CD4-positive, alpha-beta memory T cell (primary cell): ENCODE results near the gene COG2. TPM values are rescaled to one million over a fixed set of nuclear protein-coding genes. Genes with fewer than 3 reads are reported as not detected.

Source experiments
- CTCF ChIA-PET: fragments of 350-600 bp; sonication (Branson Sonifier 250); formaldehyde crosslinking; loops from one replicate; lab custom pipeline; 2021; ENCODE audit warnings: inconsistent platforms; ENCODE audit not compliant: partially characterized antibody; lab: Charles Lee
- POLR2A ChIA-PET: fragments of 350-600 bp; sonication (Branson Sonifier 250); formaldehyde crosslinking; loops from one replicate; lab custom pipeline; 2021; ENCODE audit not compliant: partially characterized antibody; lab: Charles Lee
- DNase-seq, 5 donors: peaks; one replicate each; pipeline versions ENCODE4 v3.0.0 to v3.0.0-alpha.2; 2020 to 2022; ENCODE audit warnings: mixed read lengths in 1 of 5
- H3K27ac ChIP-seq: one replicate; pipeline ENCODE4 v1.7.0; 2013; ENCODE audit warnings: low read depth, low read length
- H3K27me3 ChIP-seq: 2 replicates; pipeline ENCODE4 v1.7.0; 2013; ENCODE audit warnings: mild to moderate bottlenecking, low read length, moderate library complexity; ENCODE audit not compliant: insufficient read depth
- H3K36me3 ChIP-seq: 2 replicates; pipeline ENCODE4 v1.7.0; 2013; ENCODE audit warnings: mild to moderate bottlenecking, low read length, moderate library complexity; ENCODE audit not compliant: insufficient read depth
- H3K4me1 ChIP-seq: 2 replicates; pipeline ENCODE4 v1.7.0; 2013; ENCODE audit warnings: mild to moderate bottlenecking, low read length, moderate library complexity; ENCODE audit not compliant: insufficient read depth
- H3K4me3 ChIP-seq, 2 donors: one replicate each; pipeline ENCODE4 v1.7.0; 2013; ENCODE audit warnings: low read length in 2 of 2, mild to moderate bottlenecking in 1 of 2
- H3K9me3 ChIP-seq, 2 donors: one replicate each; pipeline ENCODE4 v1.7.0; 2013; ENCODE audit warnings: low read length in 2 of 2, control low read depth in 1 of 2; ENCODE audit not compliant: control insufficient read depth in 1 of 2
- H3K27ac Mint-ChIP-seq, 7 donors: one replicate each; pipeline ENCODE4 v1.8.0; 2020 to 2021; ENCODE audit warnings: mixed read lengths in 7 of 7, mild to moderate bottlenecking in 6 of 7, inconsistent platforms in 3 of 7, moderate library complexity in 3 of 7
- H3K27me3 Mint-ChIP-seq, 2 donors: one replicate each; pipeline ENCODE4 v1.8.0; 2020 to 2021; ENCODE audit warnings: mixed read lengths in 2 of 2
- H3K36me3 Mint-ChIP-seq, 2 donors: one replicate each; pipeline ENCODE4 v1.8.0; 2020 to 2021; ENCODE audit warnings: mixed read lengths in 2 of 2, inconsistent platforms in 1 of 2, mild to moderate bottlenecking in 1 of 2
- H3K4me1 Mint-ChIP-seq, 4 donors: one replicate each; pipeline ENCODE4 v1.8.0; 2020 to 2021; ENCODE audit warnings: mixed read lengths in 4 of 4, mild to moderate bottlenecking in 1 of 4
- H3K4me3 Mint-ChIP-seq, 8 donors: one replicate each; pipeline ENCODE4 v1.8.0; 2020 to 2021; ENCODE audit warnings: mixed read lengths in 8 of 8, mild to moderate bottlenecking in 7 of 8, moderate library complexity in 6 of 8, inconsistent platforms in 3 of 8
- H3K9me3 Mint-ChIP-seq, 8 donors: one replicate each; pipeline ENCODE4 v1.8.0; 2020 to 2021; ENCODE audit warnings: mixed read lengths in 8 of 8, mild to moderate bottlenecking in 5 of 8, inconsistent platforms in 3 of 8, moderate library complexity in 1 of 8
- intact Hi-C: fragments of 100-400 bp; cut with micrococcal nuclease; formaldehyde crosslinking; loops from one replicate; pipeline ENCODE4 v1.15.1; 2023
- polyA plus RNA-seq, 2 donors: library from polyadenylated mRNA; unstranded; fragments of 300-500 nt; fragmentation: Illumina TruSeq; gene quantifications; one replicate each; pipeline ENCODE4 v1.2.3, GENCODE V29; 2021
- total RNA-seq, 2 experiments: library from RNA; stranded (reverse); gene quantifications; one replicate each; pipeline ENCODE4 v1.2.3, GENCODE V29; 2021

The COG2 gene
- total and polyA plus RNA-seq, 4 experiments from 2014 or later: 28.8 to 44.6 (median 36.1) TPM

GRCh38 chr1:230639714-230640209 is 2.5 kb upstream of the COG2 start:
- H3K27me3 Mint-ChIP-seq: peaks cover 13 to 30% of the 10 kb centered on the region in 2 donors
- no peak for DNase-seq
- no peaks in the 10 kb centered on the region for H3K9me3 ChIP-seq
- H3K4me1 Mint-ChIP-seq: peaks cover 22 to 32% (median 27%) of the 10 kb centered on the region in 4 donors
- H3K36me3 ChIP-seq: no peaks in the 10 kb centered on the region
- no peak overlapping the region for H3K4me3 ChIP-seq
- no peaks in the 10 kb centered on the region for H3K27me3 ChIP-seq
- intact Hi-C loops: no loop called here
- ChIA-PET POLR2A (no interaction called here), CTCF (no interaction called here)
- H3K36me3 Mint-ChIP-seq: peaks cover 0 to 5% of the 10 kb centered on the region in 2 donors
- no peak overlapping the region for H3K27ac Mint-ChIP-seq
- H3K4me1 ChIP-seq: peaks cover 28% of the 10 kb centered on the region
- H3K4me3 Mint-ChIP-seq: peak overlapping the region in 1 of 8 donors; percentile 34
- H3K27ac ChIP-seq: no peak overlapping the region
- H3K9me3 Mint-ChIP-seq: no peaks in the 10 kb centered on the region

GRCh38 chr1:230641346-230641745 is 935 bp upstream of the COG2 start:
- Histone ChIP-seq H3K27ac (no peak overlapping the region), H3K9me3 (no peaks in the 10 kb centered on the region), H3K36me3 (no peaks in the 10 kb centered on the region), H3K4me1 (peaks cover 35% of the 10 kb centered on the region), H3K27me3 (no peaks in the 10 kb centered on the region), H3K4me3 (no peak overlapping the region)
- DNase-seq: no peak
- peaks cover 9 to 26% of the 10 kb centered on the region in 2 donors for H3K27me3 Mint-ChIP-seq
- POLR2A ChIA-PET: no interaction called here
- H3K4me1 Mint-ChIP-seq: peaks cover 29 to 46% (median 38%) of the 10 kb centered on the region in 4 donors
- intact Hi-C loops: no loop called here
- CTCF ChIA-PET: interaction anchor here (0.9 to 1.4 kb wide), 2 partner anchors 19 to 338 kb away, joined by 3 to 4 read pairs; no protein-coding TSS in a partner anchor
- peak overlapping the region in 3 of 7 donors; percentile 18 to 77 (median 62) for H3K27ac Mint-ChIP-seq
- H3K36me3 Mint-ChIP-seq: peaks cover 4 to 11% of the 10 kb centered on the region in 2 donors
- no peaks in the 10 kb centered on the region for H3K9me3 Mint-ChIP-seq
- H3K4me3 Mint-ChIP-seq: peak overlapping the region in 7 of 8 donors; percentile 9 to 57 (median 25)

GRCh38 chr1:230641900-230642262 is 400 bp upstream of the COG2 start:
- H3K36me3 Mint-ChIP-seq: peaks cover 8 to 15% of the 10 kb centered on the region in 2 donors
- no peaks in the 10 kb centered on the region for H3K36me3 ChIP-seq
- CTCF ChIA-PET: interaction anchor here (0.6 to 1.4 kb wide), 4 partner anchors 9 to 337 kb away, joined by 3 to 4 read pairs (median 3); no protein-coding TSS in a partner anchor

GRCh38 chr1:230643908-230644307 is 1.6 kb downstream of the COG2 start:
- POLR2A ChIA-PET: interaction anchor here (1.9 kb wide), 1 partner anchor 335 kb away, joined by 4 read pairs; the partner anchor contains the start of genes ARV1 and TTC13
- Mint-ChIP-seq H3K27me3 (peaks cover 3 to 7% of the 10 kb centered on the region in 2 donors), H3K4me1 (peaks cover 45 to 69% (median 58%) of the 10 kb centered on the region in 4 donors), H3K9me3 (no peaks in the 10 kb centered on the region), H3K4me3 (peak overlapping the region in 7 of 8 donors; percentile 93 to 100 (median 99)), H3K27ac (peak overlapping the region in 2 of 7 donors; percentile 55 to 77), H3K36me3 (peaks cover 9 to 24% of the 10 kb centered on the region in 2 donors)
- no peaks in the 10 kb centered on the region for H3K27me3 ChIP-seq
- no peaks in the 10 kb centered on the region for H3K9me3 ChIP-seq
- H3K27ac ChIP-seq: no peak overlapping the region
- CTCF ChIA-PET: interaction anchor here (1.0 to 1.1 kb wide), 3 partner anchors 564 to 1020 kb away, joined by 3 to 4 read pairs (median 3); no protein-coding TSS in a partner anchor
- no peak for DNase-seq
- no peaks in the 10 kb centered on the region for H3K36me3 ChIP-seq
- H3K4me1 ChIP-seq: peaks cover 55% of the 10 kb centered on the region
- H3K4me3 ChIP-seq: no peak overlapping the region
- intact Hi-C loops: loop anchor here (2.0 kb wide), 2 partner anchors 17 to 1017 kb away; partner anchors contain the start of genes TAF5L and URB2

More at GRCh38 chr1:230641900-230642262, 400 bp upstream of the COG2 start:
- DNase-seq: peak in 2 of 5 donors; percentile 4 to 41
- intact Hi-C loops: loop anchor here (1.0 to 2.0 kb wide), 6 partner anchors 226 to 1015 kb away; partner anchors contain the start of genes ARV1, C1orf198, FAM89A and GNPAT
- Histone ChIP-seq H3K4me3 (peak overlapping the region in 1 of 2 donors; percentile 85), H3K27me3 (no peaks in the 10 kb centered on the region), H3K4me1 (peaks cover 39% of the 10 kb centered on the region), H3K9me3 (no peaks in the 10 kb centered on the region), H3K27ac (no peak overlapping the region)
- Mint-ChIP-seq H3K4me1 (peaks cover 33 to 51% (median 42%) of the 10 kb centered on the region in 4 donors), H3K27ac (peak overlapping the region in 4 of 7 donors; percentile 50 to 77 (median 60)), H3K27me3 (peaks cover 6 to 22% of the 10 kb centered on the region in 2 donors), H3K9me3 (no peaks in the 10 kb centered on the region), H3K4me3 (peak overlapping the region; percentile 78 to 100 (median 88))
- POLR2A ChIA-PET: interaction anchor here (1.0 kb wide), 1 partner anchor 398 kb away, joined by 3 read pairs; the partner anchor contains the start of gene FAM89A

- Histone ChIP-seq H3K27ac (no peak overlapping the region), H3K4me1 (peaks cover 49% of the 10 kb centered on the region), H3K9me3 (no peaks in the 10 kb centered on the region), H3K27me3 (no peaks in the 10 kb centered on the region), H3K4me3 (no peak overlapping the region), H3K36me3 (no peaks in the 10 kb centered on the region)
- no peaks in the 10 kb centered on the region for H3K9me3 Mint-ChIP-seq
- H3K4me3 Mint-ChIP-seq: peak overlapping the region in 3 of 8 donors; percentile 5 to 69 (median 9)
- H3K27me3 Mint-ChIP-seq: no peaks in the 10 kb centered on the region
- DNase-seq: no peak
- H3K27ac Mint-ChIP-seq: no peak overlapping the region
- POLR2A ChIA-PET: no interaction called here
- intact Hi-C loops: no loop called here
- CTCF ChIA-PET: no interaction called here
- H3K4me1 Mint-ChIP-seq: peaks cover 61 to 91% (median 74%) of the 10 kb centered on the region in 4 donors
- H3K36me3 Mint-ChIP-seq: peaks cover 19 to 27% of the 10 kb centered on the region in 2 donors
Measured at GRCh38 chr1:230646710-230647302, 4.5 kb downstream of the COG2 start.

GRCh38 chr1:230647321-230647720 is 5.0 kb downstream of the COG2 start:
- H3K27me3 ChIP-seq: no peaks in the 10 kb centered on the region
- H3K27me3 Mint-ChIP-seq: no peaks in the 10 kb centered on the region
- peak overlapping the region in 3 of 8 donors; percentile 12 to 34 (median 21) for H3K4me3 Mint-ChIP-seq
- CTCF ChIA-PET: no interaction called here
- H3K9me3 Mint-ChIP-seq: no peaks in the 10 kb centered on the region
- no peak for DNase-seq
- peaks cover 24 to 27% of the 10 kb centered on the region in 2 donors for H3K36me3 Mint-ChIP-seq
- no peaks in the 10 kb centered on the region for H3K36me3 ChIP-seq
- H3K4me1 Mint-ChIP-seq: peaks cover 59 to 93% (median 76%) of the 10 kb centered on the region in 4 donors
- H3K9me3 ChIP-seq: no peaks in the 10 kb centered on the region
- H3K4me1 ChIP-seq: peaks cover 46% of the 10 kb centered on the region
- POLR2A ChIA-PET: no interaction called here
- H3K4me3 ChIP-seq: no peak overlapping the region
- no peak overlapping the region for H3K27ac ChIP-seq
- no peak overlapping the region for H3K27ac Mint-ChIP-seq
- intact Hi-C loops: no loop called here

- no peak overlapping the region for H3K27ac ChIP-seq
- peaks cover 43% of the 10 kb centered on the region for H3K4me1 ChIP-seq
- Mint-ChIP-seq H3K27me3 (no peaks in the 10 kb centered on the region), H3K4me3 (no peak overlapping the region), H3K9me3 (no peaks in the 10 kb centered on the region), H3K4me1 (peaks cover 57 to 86% (median 75%) of the 10 kb centered on the region in 4 donors), H3K27ac (no peak overlapping the region), H3K36me3 (peaks cover 23 to 32% of the 10 kb centered on the region in 2 donors)
- H3K36me3 ChIP-seq: no peaks in the 10 kb centered on the region
- ChIA-PET CTCF (no interaction called here), POLR2A (no interaction called here)
- H3K9me3 ChIP-seq: no peaks in the 10 kb centered on the region
- H3K4me3 ChIP-seq: no peak overlapping the region
- no peak for DNase-seq
- H3K27me3 ChIP-seq: no peaks in the 10 kb centered on the region
- intact Hi-C loops: no loop called here
Measured at GRCh38 chr1:230648114-230648513, 5.8 kb downstream of the COG2 start.
